DOHH2 (cell line): ENCODE measurements around the gene TSSK6.

Source experiments
- CTCF ChIP-seq: fragments of 200-600 bp; sonication (generic); IDR thresholded peaks from one replicate; pipeline ENCODE4 v1.5.1; 2014; ENCODE audit warnings: antibody characterized with exemption, mild to moderate bottlenecking, low read depth, low read length; ENCODE audit not compliant: poor library complexity, severe bottlenecking
- EZH2phosphoT487 ChIP-seq: fragments of 200-600 bp; sonication (generic); IDR thresholded peaks from 2 replicates; pipeline ENCODE4 v1.6.1; 2017; ENCODE audit warnings: borderline replicate concordance, mild to moderate bottlenecking, antibody characterized with exemption, low read length, moderate library complexity, mixed read lengths

- no peak for TF ChIP-seq CTCF
- no peak for TF ChIP-seq EZH2phosphoT487
Observed at GRCh38 chr19:19502281-19502680, 13.1 kb downstream of the TSSK6 start.
